GM18951 (cell line): ENCODE results near the gene MICALL2.

Experiments used
- POLR2A ChIP-seq: IDR thresholded peaks from 4 replicates; pipeline ENCODE4 v1.6.1; 2011; ENCODE audit warnings: mild to moderate bottlenecking; ENCODE audit not compliant: insufficient read length, insufficient read depth; ENCODE audit errors: extremely low read depth
- in situ Hi-C: fragments of 300-500 bp; cut with MboI; formaldehyde crosslinking; loops from one replicate; pipeline ENCODE4 v1.12.0; 2022; ENCODE audit warnings: low sequenced_read_pairs, mixed read lengths, inconsistent platforms; ENCODE audit not compliant: unreplicated experiment

The MICALL2 gene

GRCh38 chr7:1425292-1426136, 33.8 kb downstream of the MICALL2 start:
- no peak for TF ChIP-seq POLR2A
- in situ Hi-C loops, result no loop called here

- TF ChIP-seq POLR2A, result no peak
- in situ Hi-C loops, result loop anchor here (25.0 kb wide), 1 partner anchor 187 kb away; the partner anchor contains the start of gene UNCX
Measured at GRCh38 chr7:1424041-1424440, 35.2 kb downstream of the MICALL2 start.

- no peak for TF ChIP-seq POLR2A
- in situ Hi-C loops, result loop anchor here (25.0 kb wide), 1 partner anchor 186 kb away; the partner anchor contains the start of gene UNCX
Measured at GRCh38 chr7:1423264-1423811, 35.9 kb downstream of the MICALL2 start.

GRCh38 chr7:1422512-1423263, 36.6 kb downstream of the MICALL2 start:
- TF ChIP-seq POLR2A, result no peak
- in situ Hi-C loops, result loop anchor here (25.0 kb wide), 1 partner anchor 185 kb away; the partner anchor contains the start of gene UNCX

- no peak for TF ChIP-seq POLR2A
- in situ Hi-C loops, result loop anchor here (25.0 kb wide), 1 partner anchor 185 kb away; the partner anchor contains the start of gene UNCX
Measured at GRCh38 chr7:1421946-1422345, 37.3 kb downstream of the MICALL2 start.

- in situ Hi-C loops, result loop anchor here (25.0 kb wide), 1 partner anchor 184 kb away; the partner anchor contains the start of gene UNCX
- no peak for TF ChIP-seq POLR2A
Measured at GRCh38 chr7:1421020-1421790, 38.1 kb downstream of the MICALL2 start.

GRCh38 chr7:1419688-1420087, 39.6 kb downstream of the MICALL2 start:
- in situ Hi-C loops, result loop anchor here (25.0 kb wide), 1 partner anchor 182 kb away; the partner anchor contains the start of gene UNCX
- no peak for TF ChIP-seq POLR2A

- in situ Hi-C loops, result loop anchor here (25.0 kb wide), 1 partner anchor 182 kb away; the partner anchor contains the start of gene UNCX
- no peak for TF ChIP-seq POLR2A
Measured at GRCh38 chr7:1419310-1419634, 40.0 kb downstream of the MICALL2 start.

GRCh38 chr7:1418505-1419309, 40.6 kb downstream of the MICALL2 start:
- in situ Hi-C loops, result loop anchor here (25.0 kb wide), 1 partner anchor 181 kb away; the partner anchor contains the start of gene UNCX
- TF ChIP-seq POLR2A, result no peak

- in situ Hi-C loops, result loop anchor here (25.0 kb wide), 1 partner anchor 178 kb away; the partner anchor contains the start of gene UNCX
Measured at GRCh38 chr7:1415389-1415990, 43.8 kb downstream of the MICALL2 start.

GRCh38 chr7:1413936-1414639, 45.2 kb downstream of the MICALL2 start:
- in situ Hi-C loops, result loop anchor here (25.0 kb wide), 1 partner anchor 177 kb away; the partner anchor contains the start of gene UNCX

More at GRCh38 chr7:1415389-1415990, 43.8 kb downstream of the MICALL2 start:
- no peak for TF ChIP-seq POLR2A

More at GRCh38 chr7:1413936-1414639, 45.2 kb downstream of the MICALL2 start:
- TF ChIP-seq POLR2A, result no peak
